Fibroblast of lung (primary cell): Measurements from ENCODE around the gene ARMC6.

ENCODE experiments used
- EZH2 ChIP-seq: IDR thresholded peaks from 2 replicates; pipeline ENCODE4 v1.5.1; 2012; ENCODE audit warnings: low read length, control low read depth, mild to moderate bottlenecking; ENCODE audit errors: missing control alignments
- TF ChIP-seq, protein P1 (sequence below), 2 donors: IDR thresholded peaks in 1 of 2; conservative IDR thresholded peaks in 1 of 2; 1 replicate in 1 of 2; 2 replicates in 1 of 2; pipeline ENCODE4 v1.5.1; 2011 to 2012; ENCODE audit warnings: low read length in 2 of 2, control low read depth in 1 of 2, inconsistent platforms in 1 of 2, low read depth in 1 of 2, mild to moderate bottlenecking in 1 of 2

DNA sequence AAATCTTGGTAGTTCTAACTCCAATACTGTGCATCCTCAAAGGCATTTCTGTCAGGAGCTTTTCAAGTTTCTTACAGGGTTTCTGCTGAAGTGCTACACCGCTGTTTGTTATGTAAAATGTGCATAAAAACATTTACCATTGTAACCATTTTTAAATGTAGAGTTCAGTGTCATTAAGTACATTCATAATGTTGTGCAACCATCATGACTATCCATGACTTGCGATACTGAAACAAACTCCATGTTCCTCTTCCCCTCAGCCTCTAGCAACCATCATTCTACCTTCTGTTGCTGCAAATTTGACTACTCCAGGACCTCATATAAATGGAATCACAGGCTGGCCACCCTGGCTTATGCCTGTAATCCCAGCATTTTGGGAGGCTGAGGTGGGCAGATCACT is 16.0 kb downstream of the ARMC6 start:
- TF ChIP-seq, protein P1, sequence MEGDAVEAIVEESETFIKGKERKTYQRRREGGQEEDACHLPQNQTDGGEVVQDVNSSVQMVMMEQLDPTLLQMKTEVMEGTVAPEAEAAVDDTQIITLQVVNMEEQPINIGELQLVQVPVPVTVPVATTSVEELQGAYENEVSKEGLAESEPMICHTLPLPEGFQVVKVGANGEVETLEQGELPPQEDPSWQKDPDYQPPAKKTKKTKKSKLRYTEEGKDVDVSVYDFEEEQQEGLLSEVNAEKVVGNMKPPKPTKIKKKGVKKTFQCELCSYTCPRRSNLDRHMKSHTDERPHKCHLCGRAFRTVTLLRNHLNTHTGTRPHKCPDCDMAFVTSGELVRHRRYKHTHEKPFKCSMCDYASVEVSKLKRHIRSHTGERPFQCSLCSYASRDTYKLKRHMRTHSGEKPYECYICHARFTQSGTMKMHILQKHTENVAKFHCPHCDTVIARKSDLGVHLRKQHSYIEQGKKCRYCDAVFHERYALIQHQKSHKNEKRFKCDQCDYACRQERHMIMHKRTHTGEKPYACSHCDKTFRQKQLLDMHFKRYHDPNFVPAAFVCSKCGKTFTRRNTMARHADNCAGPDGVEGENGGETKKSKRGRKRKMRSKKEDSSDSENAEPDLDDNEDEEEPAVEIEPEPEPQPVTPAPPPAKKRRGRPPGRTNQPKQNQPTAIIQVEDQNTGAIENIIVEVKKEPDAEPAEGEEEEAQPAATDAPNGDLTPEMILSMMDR (conservative IDR thresholded peaks at IDR 0.05 in 1 of 2, IDR thresholded peaks at IDR 0.05 in 1 of 2; ENCODE audit: low read depth in 1 of 2, low read length in 2 of 2) = no peak
- no peak for TF ChIP-seq EZH2
